Lower leg skin (tissue), 3 donors: ENCODE results near the gene BNIP3.

Source experiments
- POLR2A ChIP-seq, 2 donors: fragments of 450-650 bp; IDR thresholded peaks; one replicate each; pipeline ENCODE4 v1.6.1; 2016 to 2017; ENCODE audit warnings: antibody characterized with exemption in 2 of 2, mild to moderate bottlenecking in 1 of 2, moderate library complexity in 1 of 2
- TF ChIP-seq, protein P1 (sequence below), 3 donors: fragments of 450-650 bp; IDR thresholded peaks; one replicate each; pipeline ENCODE4 v1.5.1; 2016; ENCODE audit warnings: antibody characterized with exemption in 3 of 3, mild to moderate bottlenecking in 3 of 3, moderate library complexity in 2 of 3

DNA sequence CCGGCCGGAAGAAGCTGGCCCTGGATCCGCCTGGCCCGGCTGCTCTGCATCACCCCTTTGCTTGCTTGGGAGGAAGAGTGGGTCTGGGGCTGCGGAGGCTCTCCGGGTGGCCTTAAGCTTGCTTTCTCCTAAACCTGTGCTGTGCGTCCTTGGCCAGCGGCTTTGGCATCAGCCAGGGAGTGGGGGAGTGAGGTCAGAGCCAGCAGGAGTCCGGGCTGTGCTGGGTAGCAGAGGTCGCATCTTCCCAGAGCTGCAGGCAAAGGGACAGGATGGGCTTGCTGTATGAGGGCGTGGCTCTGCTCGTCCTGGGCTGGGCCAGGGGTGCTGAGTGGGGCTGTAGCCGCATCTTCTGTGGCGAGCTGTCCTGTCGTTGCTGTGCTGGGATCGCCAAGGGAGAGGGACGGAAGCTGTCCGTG, 21.1 kb downstream of the BNIP3 start:
- TF ChIP-seq, protein P1, sequence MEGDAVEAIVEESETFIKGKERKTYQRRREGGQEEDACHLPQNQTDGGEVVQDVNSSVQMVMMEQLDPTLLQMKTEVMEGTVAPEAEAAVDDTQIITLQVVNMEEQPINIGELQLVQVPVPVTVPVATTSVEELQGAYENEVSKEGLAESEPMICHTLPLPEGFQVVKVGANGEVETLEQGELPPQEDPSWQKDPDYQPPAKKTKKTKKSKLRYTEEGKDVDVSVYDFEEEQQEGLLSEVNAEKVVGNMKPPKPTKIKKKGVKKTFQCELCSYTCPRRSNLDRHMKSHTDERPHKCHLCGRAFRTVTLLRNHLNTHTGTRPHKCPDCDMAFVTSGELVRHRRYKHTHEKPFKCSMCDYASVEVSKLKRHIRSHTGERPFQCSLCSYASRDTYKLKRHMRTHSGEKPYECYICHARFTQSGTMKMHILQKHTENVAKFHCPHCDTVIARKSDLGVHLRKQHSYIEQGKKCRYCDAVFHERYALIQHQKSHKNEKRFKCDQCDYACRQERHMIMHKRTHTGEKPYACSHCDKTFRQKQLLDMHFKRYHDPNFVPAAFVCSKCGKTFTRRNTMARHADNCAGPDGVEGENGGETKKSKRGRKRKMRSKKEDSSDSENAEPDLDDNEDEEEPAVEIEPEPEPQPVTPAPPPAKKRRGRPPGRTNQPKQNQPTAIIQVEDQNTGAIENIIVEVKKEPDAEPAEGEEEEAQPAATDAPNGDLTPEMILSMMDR (IDR thresholded peaks at IDR 0.05), result no peak
- TF ChIP-seq POLR2A (IDR thresholded peaks at IDR 0.05), result no peak
